ENCODE data around the gene RASGEF1B.

The RASGEF1B gene

DNA sequence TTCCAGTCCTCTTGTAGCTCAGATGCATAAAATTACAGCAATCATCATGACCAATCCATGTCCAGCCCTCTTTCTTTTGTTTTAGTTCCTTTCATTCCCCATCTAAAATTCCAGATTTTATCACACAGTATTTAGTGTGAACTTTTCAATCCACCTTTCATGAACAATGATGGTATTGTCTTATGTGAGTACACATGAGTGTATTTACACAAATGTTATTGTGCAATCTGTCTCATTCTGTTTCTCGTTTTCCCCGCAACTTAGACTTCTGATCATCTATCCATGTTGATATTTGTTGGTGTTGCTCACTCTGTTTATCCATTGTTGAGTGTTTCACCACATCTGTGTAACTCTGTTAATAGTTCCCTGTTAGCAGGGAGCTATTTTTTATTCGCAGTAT is 9.4 kb upstream of the RASGEF1B start:
- TF ChIP-seq, protein P1, sequence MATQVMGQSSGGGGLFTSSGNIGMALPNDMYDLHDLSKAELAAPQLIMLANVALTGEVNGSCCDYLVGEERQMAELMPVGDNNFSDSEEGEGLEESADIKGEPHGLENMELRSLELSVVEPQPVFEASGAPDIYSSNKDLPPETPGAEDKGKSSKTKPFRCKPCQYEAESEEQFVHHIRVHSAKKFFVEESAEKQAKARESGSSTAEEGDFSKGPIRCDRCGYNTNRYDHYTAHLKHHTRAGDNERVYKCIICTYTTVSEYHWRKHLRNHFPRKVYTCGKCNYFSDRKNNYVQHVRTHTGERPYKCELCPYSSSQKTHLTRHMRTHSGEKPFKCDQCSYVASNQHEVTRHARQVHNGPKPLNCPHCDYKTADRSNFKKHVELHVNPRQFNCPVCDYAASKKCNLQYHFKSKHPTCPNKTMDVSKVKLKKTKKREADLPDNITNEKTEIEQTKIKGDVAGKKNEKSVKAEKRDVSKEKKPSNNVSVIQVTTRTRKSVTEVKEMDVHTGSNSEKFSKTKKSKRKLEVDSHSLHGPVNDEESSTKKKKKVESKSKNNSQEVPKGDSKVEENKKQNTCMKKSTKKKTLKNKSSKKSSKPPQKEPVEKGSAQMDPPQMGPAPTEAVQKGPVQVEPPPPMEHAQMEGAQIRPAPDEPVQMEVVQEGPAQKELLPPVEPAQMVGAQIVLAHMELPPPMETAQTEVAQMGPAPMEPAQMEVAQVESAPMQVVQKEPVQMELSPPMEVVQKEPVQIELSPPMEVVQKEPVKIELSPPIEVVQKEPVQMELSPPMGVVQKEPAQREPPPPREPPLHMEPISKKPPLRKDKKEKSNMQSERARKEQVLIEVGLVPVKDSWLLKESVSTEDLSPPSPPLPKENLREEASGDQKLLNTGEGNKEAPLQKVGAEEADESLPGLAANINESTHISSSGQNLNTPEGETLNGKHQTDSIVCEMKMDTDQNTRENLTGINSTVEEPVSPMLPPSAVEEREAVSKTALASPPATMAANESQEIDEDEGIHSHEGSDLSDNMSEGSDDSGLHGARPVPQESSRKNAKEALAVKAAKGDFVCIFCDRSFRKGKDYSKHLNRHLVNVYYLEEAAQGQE (IDR thresholded peaks at IDR 0.05; ENCODE audit: insufficient read depth in 1 of 2, low read depth in 2 of 2, low read length in 2 of 2): no peak
- no peak for TF ChIP-seq TAF1 (IDR thresholded peaks at IDR 0.05; ENCODE audit: borderline replicate concordance, insufficient read depth, low read length)
- no peak for TF ChIP-seq SIN3A (IDR thresholded peaks at IDR 0.05; ENCODE audit: borderline replicate concordance, insufficient read depth, low read length)

DNA sequence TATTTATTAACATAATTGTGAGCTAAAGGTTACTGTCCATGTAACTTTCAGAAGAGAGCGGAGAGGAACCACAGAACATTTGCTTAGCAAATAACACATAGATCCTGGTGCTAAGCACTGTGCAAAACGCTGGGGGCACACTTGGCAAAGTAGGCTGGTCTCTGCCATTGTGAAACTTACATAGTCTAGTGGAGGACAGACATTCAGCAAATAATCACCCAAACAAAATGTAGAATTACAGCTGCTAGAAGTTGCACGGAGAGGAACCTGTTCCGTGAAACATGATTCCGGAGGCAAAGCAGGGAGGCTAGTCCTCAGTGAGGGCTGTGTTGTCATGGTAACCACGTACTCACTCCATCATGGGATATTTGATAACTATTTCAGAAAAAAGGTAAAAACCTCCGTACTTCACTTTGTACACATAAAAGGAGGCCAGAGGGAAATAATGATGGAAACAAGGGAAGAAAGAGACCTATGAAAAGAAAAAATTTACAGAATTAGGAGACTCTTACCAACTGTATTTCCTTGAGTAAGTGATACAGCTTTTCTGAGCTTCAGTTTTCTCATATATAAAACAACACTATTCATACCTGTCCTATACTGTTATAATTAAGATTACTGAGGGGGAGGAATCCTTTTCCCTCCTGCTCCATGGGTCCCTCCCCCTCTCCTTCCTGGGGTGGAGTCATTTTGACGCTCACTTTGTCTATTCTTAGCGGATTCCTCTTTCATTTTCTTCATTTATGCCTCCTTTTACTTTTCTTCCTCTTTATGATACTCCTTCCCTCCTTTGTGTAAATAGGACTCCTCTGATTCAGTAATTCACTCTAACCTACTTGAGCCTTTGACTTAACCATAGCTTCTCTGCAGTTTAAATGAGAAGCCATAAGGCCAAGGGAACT is 825 bp upstream of the RASGEF1B start:
- TF ChIP-seq FOXP2 (optimal IDR thresholded peaks at IDR 0.05; ENCODE audit: borderline replicate concordance, extremely low read depth, extremely low read length, insufficient read depth): no peak
- no peak for TF ChIP-seq SIN3A (IDR thresholded peaks at IDR 0.05; ENCODE audit: borderline replicate concordance, insufficient read depth, low read length)
- TF ChIP-seq, protein P1 (IDR thresholded peaks at IDR 0.05; ENCODE audit: insufficient read depth in 1 of 2, low read depth in 2 of 2, low read length in 2 of 2): no peak
- TF ChIP-seq TAF1 (IDR thresholded peaks at IDR 0.05; ENCODE audit: borderline replicate concordance, insufficient read depth, low read length): no peak
- no peak for TF ChIP-seq POLR2AphosphoS5 (IDR thresholded peaks at IDR 0.05; ENCODE audit: low read depth, low read length)

DNA sequence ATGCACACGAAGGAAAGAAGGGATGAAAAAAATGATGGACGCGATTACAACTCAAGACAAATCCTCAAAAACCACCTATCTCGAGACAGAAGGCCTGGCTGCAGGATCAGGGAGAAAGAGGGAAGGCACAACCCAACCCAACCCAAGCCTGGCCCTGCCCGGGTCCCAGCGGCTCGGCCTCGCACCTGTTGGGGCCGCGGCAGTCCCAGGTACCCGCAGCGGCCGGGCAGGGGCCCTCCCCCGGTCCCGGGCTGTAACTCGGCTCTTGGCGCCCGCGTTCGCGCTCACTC is 464 bp downstream of the RASGEF1B start:
- TF ChIP-seq, protein P1 (IDR thresholded peaks at IDR 0.05; ENCODE audit: insufficient read depth in 1 of 2, low read depth in 2 of 2, low read length in 2 of 2): no peak
- no peak for TF ChIP-seq FOXP2 (optimal IDR thresholded peaks at IDR 0.05; ENCODE audit: borderline replicate concordance, extremely low read depth, extremely low read length, insufficient read depth)
- no peak for TF ChIP-seq TAF1 (IDR thresholded peaks at IDR 0.05; ENCODE audit: borderline replicate concordance, insufficient read depth, low read length)
- no peak for TF ChIP-seq POLR2AphosphoS5 (IDR thresholded peaks at IDR 0.05; ENCODE audit: low read depth, low read length)
- TF ChIP-seq SIN3A (IDR thresholded peaks at IDR 0.05; ENCODE audit: borderline replicate concordance, insufficient read depth, low read length): no peak

DNA sequence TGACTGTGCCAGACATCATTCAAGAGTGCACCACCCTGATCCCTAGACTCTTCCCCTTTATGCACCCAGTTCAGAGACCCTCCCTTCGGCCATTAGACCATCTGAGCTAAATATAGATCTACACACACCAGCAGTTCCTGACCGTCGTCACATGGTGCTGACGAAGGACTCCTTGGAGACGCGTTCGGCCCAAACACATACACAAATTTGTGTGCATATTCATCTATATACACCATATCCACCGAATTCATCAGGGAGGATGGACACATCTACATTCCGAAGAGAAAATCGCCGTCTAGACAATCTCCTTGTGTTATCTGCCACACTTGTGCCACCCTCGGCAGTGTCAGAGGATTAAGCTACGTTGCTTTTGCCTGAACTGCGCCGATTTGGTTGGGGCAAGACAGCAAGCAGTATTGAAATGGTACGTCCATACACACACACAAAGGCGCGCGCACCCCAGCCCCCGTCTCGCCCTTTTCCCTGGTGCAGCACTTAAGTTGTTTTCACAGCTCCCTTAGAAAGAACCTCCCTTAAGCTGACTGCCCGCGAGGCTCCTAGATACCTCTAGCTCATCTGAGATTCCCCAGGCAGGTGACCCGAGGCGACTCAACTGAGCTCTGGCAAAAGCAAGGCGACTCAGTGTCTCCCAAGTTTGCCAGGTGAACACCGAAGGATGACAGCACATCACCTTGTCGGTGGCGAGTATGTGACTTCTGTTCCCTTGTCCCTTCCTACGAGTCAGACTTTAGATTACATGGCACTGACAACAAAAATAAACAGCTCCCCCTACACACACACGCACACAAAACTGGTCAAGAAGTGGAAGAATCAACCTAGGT is 1.0 kb downstream of the RASGEF1B start:
- TF ChIP-seq FOXP2 (optimal IDR thresholded peaks at IDR 0.05; ENCODE audit: borderline replicate concordance, extremely low read depth, extremely low read length, insufficient read depth): no peak

DNA sequence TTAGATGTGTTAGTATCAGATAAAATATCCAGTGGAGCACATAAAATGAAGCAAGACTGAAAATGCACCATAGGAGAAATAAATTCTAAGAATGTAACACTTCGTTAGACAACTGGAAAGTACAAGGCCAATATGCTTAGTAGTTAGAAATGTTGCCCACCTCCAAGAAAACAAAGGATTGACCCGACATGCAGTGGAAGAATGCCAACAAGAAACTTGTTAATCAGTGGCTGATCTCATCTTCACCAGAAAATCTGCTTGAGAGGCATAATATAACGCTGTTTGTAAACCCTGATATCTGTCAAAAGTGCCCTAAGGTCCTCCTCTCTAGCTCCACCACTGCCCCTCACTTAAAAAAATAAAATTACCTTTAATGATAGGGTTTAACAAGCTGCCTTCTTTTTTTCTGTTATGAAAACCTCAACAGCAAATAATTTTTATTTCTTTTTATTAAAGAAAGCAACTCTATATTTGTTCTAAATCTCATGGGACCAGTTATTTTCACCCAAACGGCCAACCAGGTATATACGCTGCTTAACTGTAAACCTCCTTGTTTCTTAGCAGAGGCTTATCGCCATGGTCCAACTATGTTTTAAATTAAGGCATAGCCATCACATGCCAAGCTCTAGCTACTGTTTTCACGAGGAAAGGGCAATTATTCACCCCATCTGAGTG is 1.8 kb downstream of the RASGEF1B start:
- TF ChIP-seq TAF1 (IDR thresholded peaks at IDR 0.05; ENCODE audit: borderline replicate concordance, insufficient read depth, low read length) (no peak), POLR2AphosphoS5 (IDR thresholded peaks at IDR 0.05; ENCODE audit: low read depth, low read length) (no peak), SIN3A (IDR thresholded peaks at IDR 0.05; ENCODE audit: borderline replicate concordance, insufficient read depth, low read length) (no peak), FOXP2 (optimal IDR thresholded peaks at IDR 0.05; ENCODE audit: borderline replicate concordance, extremely low read depth, extremely low read length, insufficient read depth) (no peak)
- TF ChIP-seq, protein P1 (IDR thresholded peaks at IDR 0.05; ENCODE audit: insufficient read depth in 1 of 2, low read depth in 2 of 2, low read length in 2 of 2): no peak

Measured in PFSK-1 (cell line).